ENCODE data around the gene GPR87.

The GPR87 gene

DNA sequence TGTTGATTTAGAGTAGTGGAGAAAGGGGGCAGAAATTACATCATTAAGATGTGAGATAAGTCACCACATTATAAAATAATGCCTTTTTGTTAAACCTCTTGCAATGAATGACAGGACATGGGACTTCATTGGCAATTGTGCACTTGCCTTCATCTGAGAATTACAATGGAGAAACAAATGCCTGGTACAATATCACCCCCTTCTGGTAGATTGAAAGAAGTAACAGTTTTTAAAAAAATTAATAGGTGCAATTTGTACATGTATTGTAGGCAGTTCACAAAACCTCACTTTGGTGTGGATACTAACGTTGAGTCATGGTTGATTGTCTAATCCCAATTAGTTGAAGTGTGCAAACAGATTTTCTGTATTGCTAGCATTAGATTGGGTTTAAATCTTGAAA lies 33.7 kb downstream of the GPR87 start:
- DNase-seq: peak; percentile 69

- peak; percentile 72 for DNase-seq
Observed at GRCh38 chr3:151281671-151282324, 34.8 kb downstream of the GPR87 start.

GRCh38 chr3:151278230-151278629 lies 38.4 kb downstream of the GPR87 start, which contains the start of gene P2RY14:
Gene P2RY14 (minus strand): TSS chr3:151278542. CDS start chr3:151214316, 64,226 bp downstream.
- no peak for DNase-seq

GRCh38 chr3:151276687-151277042 lies 40.0 kb downstream of the GPR87 start:
- DNase-seq: no peak

DNA sequence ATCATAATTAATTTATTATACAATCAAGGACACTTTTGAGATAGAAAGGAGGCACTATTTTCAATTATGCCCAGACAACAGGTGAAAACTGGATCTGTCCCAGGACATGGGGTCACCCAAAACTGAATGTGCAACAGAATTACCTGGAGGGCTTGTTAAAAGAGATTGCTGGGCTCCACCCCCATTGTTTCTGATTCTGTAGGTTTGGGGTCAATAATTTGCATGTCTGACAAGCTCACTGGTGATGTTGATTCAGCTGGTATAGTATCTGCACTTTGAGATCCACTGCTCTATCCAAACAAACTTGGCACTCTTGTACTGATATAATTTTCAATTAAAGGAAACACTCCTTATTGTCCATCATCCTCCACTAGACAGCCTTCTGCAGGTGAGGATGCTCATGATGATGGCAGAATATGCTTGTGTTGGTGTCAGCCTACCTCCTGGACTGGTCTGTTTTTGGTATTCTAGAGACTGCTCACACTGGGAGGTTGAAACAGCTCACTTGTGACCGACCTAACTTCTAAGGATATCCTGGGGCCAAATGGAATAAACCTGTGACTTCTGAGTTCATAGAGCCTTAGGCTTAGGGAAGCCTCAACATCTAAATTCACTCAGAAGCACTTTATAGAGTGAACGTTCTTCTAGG lies 40.5 kb downstream of the GPR87 start:
- DNase-seq: no peak

- no peak for DNase-seq
Observed at GRCh38 chr3:151275091-151275490, 41.5 kb downstream of the GPR87 start.

DNA sequence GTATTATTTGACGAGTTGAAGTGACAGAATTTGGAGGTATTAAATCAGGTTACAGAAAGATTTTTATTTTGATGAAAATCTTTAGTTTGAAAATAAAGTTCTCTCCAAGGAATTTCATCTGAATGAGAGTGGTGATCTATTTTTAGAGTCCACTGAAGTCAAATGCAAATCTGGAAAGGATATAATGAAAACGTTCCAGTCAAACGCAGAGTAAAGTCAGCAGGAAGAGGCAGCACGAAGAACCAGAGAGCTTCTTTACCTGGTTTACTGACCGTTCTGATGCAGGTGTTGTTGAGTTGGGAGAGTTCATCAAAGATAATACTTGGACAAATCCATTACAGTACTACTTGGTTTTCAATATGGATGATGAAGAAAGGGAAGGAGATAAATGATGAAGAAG lies 47.0 kb downstream of the GPR87 start:
- no peak for DNase-seq

GRCh38 chr3:151268267-151269235 lies 48.1 kb downstream of the GPR87 start:
- DNase-seq: no peak

DNA sequence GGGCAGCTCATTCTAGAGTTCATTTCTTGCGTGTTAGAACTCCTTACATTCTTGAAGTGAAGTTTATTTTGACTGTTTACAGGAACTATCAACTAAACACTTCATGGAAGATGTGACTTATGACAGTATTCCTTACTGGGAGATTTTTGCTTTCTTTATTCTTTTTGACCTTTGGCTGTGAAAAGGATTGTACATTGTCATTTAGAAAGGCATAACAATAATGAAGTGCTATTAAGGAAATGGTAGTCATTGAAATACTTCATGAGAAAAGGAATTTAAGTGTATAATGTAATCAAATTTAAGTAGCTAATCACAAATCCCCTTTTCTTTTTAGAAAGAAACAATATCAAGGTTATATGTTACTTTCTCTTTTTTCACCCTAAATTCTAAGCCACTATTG lies 49.6 kb downstream of the GPR87 start:
- no peak for DNase-seq

GRCh38 chr3:151265866-151266265 lies 50.8 kb downstream of the GPR87 start:
- DNase-seq: no peak

GRCh38 chr3:151265166-151265565 lies 51.5 kb downstream of the GPR87 start:
- DNase-seq: no peak

DNA sequence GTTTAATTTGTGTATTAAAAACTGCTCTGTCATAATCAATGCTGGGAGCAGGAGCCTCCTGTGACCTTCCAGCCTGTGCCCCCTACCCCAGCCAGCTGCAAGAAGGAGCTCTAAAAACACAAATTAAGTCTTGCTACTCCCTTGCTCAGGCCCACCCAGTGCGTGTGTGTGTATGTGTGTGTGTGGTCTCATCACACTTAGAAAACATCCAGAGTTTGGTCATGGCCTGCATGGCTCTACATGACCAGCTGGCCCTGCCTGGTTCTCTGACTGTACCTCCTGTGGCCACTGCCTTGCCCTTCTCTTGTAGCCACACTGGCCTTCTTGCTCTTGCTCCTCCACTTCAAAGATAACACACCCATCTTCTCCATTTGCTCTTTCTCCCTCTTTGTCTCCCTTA lies 52.0 kb downstream of the GPR87 start:
- DNase-seq: no peak

DNA sequence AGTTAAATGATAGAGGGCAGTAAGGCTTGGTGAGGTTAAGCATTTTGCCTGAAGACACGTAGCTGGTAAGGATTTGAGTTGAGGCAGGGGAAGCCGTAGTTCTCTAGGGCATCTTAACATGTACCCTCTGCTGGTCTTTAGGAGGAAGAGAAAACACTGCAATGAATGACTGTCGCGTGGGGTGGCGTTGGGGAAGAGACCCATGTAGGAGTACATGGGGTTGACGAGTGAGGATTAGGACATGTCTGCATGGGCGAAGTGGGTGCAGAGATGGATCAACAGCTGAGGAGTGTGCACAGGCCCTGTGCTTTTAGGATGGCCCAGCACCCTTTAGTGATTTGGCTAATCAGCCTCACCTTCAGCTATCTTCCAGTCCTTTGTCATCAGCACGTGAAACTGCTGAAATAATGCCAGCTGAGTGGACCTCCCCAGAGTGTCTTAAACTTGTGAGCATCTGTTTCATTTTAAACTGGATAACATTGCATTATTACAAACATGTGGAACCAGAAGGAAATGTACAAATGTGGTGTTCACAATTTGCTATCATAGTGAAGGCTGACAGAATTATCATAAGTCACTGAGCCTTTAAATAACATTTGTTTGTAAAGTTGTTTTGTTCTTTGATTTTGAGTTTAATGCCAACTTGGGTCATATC lies 53.6 kb downstream of the GPR87 start:
- peak; percentile 48 for DNase-seq

DNA sequence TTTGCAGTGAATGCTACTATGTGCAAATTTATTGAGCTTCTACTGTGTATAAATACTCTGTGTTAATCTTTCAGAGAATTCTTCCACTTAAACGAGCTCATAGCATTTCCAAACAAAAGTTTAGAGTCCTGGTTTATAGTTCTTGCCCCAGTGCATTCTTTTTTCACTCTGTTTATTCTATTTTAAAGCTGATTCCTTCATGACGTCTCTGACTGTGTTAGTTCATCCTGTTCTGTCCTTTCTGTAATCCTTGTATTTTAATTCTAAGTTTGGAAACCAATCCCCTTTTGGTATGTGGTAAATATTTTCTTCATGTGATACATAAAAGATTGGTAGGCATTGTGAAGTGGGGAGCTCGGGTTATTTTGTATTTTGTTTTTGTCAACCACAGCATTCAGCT lies 57.0 kb downstream of the GPR87 start:
- no peak for DNase-seq

- no peak for DNase-seq
Observed at GRCh38 chr3:151256749-151257148, 59.9 kb downstream of the GPR87 start.

DNA sequence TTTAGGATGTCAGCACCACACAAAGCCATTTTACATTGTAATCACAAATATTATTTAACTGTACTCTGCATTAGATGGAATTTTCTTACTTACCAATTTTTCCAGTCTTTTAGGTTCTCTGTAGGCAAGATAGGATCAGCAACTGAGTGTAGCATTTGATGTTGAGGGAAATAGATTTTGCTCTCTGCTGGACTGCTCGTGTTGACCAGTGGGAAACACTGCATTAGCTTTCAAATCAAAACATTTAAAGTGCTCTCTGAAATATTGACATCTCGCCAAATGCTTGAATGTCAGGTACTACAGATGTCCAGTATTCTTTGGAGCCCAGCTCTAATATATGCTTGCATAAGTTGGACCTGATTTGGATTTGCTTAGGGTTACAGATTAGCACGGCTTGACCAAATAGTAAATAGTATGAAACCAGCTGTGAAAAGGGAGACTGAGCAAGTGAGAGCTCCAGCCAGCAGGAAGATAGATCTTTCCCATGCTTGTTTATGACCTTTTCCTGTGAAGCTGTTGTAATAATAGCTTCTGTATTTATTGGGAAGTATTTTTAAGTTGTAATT lies 67.8 kb downstream of the GPR87 start:
- DNase-seq: no peak

Data from fibroblast of skin of scalp (primary cell).